Neural crest cell (in vitro differentiated cells): Measurements from ENCODE around the gene CRACR2B. TPM values are rescaled to one million over a fixed set of nuclear protein-coding genes. Genes with fewer than 3 reads are reported as not detected.

Experiments
- DNase-seq: peaks from one replicate; pipeline ENCODE4 v3.0.0; 2021; ENCODE audit warnings: low read depth, mixed read lengths, low spot score
- H3K27ac Mint-ChIP-seq: one replicate; pipeline ENCODE4 v1.8.0; 2021; ENCODE audit warnings: mild to moderate bottlenecking, mixed read lengths; ENCODE audit not compliant: unreplicated experiment
- H3K27me3 Mint-ChIP-seq: 2 replicates; pipeline ENCODE4 v1.8.0; 2021; ENCODE audit warnings: low read depth, mild to moderate bottlenecking, mixed read lengths
- H3K36me3 Mint-ChIP-seq: 2 replicates; pipeline ENCODE4 v1.8.0; 2021; ENCODE audit warnings: low read depth, mild to moderate bottlenecking, mixed read lengths
- H3K4me1 Mint-ChIP-seq: 2 replicates; pipeline ENCODE4 v1.8.0; 2021; ENCODE audit warnings: mixed read lengths
- H3K4me3 Mint-ChIP-seq: one replicate; pipeline ENCODE4 v1.8.0; 2021; ENCODE audit warnings: mild to moderate bottlenecking, mixed read lengths
- H3K9me3 Mint-ChIP-seq: 2 replicates; pipeline ENCODE4 v1.8.0; 2021; ENCODE audit warnings: mixed read lengths
- total RNA-seq: library from RNA; stranded (reverse); gene quantifications from 2 replicates; pipeline ENCODE4 v1.2.1, GENCODE V29; 2021
- TF ChIP-seq, protein P1 (sequence below): fragments of 200-600 bp; sonication (generic); conservative IDR thresholded peaks from 2 replicates; pipeline ENCODE4 v1.5.0; 2021; ENCODE audit warnings: antibody characterized with exemption, mild to moderate bottlenecking

Gene CRACR2B
- total RNA-seq, 1 donor from 2014 or later, result 2.7 TPM

- DNase-seq, result peak; percentile 64
- Mint-ChIP-seq H3K27ac (no peak overlapping the region), H3K4me3 (peak overlapping the region; percentile 89), H3K27me3 (peaks cover 15% of the 10 kb centered on the region), H3K9me3 (no peaks in the 10 kb centered on the region), H3K4me1 (peaks cover 18% of the 10 kb centered on the region), H3K36me3 (peaks cover 5% of the 10 kb centered on the region)
- TF ChIP-seq, protein P1, sequence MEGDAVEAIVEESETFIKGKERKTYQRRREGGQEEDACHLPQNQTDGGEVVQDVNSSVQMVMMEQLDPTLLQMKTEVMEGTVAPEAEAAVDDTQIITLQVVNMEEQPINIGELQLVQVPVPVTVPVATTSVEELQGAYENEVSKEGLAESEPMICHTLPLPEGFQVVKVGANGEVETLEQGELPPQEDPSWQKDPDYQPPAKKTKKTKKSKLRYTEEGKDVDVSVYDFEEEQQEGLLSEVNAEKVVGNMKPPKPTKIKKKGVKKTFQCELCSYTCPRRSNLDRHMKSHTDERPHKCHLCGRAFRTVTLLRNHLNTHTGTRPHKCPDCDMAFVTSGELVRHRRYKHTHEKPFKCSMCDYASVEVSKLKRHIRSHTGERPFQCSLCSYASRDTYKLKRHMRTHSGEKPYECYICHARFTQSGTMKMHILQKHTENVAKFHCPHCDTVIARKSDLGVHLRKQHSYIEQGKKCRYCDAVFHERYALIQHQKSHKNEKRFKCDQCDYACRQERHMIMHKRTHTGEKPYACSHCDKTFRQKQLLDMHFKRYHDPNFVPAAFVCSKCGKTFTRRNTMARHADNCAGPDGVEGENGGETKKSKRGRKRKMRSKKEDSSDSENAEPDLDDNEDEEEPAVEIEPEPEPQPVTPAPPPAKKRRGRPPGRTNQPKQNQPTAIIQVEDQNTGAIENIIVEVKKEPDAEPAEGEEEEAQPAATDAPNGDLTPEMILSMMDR, result peak; percentile 36
Measured at GRCh38 chr11:844693-845644, 17.2 kb downstream of the CRACR2B start.

GRCh38 chr11:845872-846495 lies 18.3 kb downstream of the CRACR2B start:
- Mint-ChIP-seq H3K36me3 (no peaks in the 10 kb centered on the region), H3K9me3 (no peaks in the 10 kb centered on the region), H3K27ac (no peak overlapping the region), H3K4me3 (peak overlapping the region; percentile 62), H3K4me1 (peaks cover 11% of the 10 kb centered on the region), H3K27me3 (peaks cover 20% of the 10 kb centered on the region)
- TF ChIP-seq, protein P1, result no peak
- no peak for DNase-seq

DNA sequence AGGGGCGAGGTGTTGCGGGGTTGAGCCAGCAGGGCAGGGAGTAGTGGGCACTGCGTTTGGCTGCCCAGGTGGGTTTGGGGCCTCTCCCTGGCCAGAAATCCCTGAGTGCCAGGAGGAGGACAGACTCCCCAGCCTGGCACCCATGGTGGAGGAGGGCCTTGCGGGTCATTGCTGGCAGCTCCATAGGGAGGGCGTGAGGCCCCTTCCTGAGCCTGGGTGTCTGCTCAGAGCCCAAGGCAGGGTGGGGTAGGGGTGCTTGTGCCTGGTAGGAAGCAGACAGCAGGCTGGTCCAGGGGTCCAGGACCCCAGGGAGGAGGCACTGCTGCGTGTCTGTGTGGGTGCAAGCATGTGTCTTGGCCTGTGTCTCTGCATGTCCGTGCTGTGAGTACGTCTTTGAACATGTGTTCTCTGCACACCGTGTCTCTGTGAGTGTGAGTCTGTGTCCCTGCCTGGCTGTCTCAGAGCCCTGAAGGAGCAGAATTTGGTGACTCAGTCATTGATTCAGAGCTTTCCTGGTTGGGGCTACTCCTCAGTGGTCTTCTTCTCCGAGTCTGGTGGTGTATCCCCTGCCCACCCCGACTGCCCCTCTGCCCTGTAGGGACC lies 18.9 kb downstream of the CRACR2B start:
- no peaks in the 10 kb centered on the region for H3K36me3 Mint-ChIP-seq
- DNase-seq, result no peak
- H3K4me1 Mint-ChIP-seq, result peaks cover 6% of the 10 kb centered on the region
- peaks cover 25% of the 10 kb centered on the region for H3K27me3 Mint-ChIP-seq
- no peak overlapping the region for H3K27ac Mint-ChIP-seq
- TF ChIP-seq, protein P1, result no peak
- peak overlapping the region; percentile 79 for H3K4me3 Mint-ChIP-seq
- no peaks in the 10 kb centered on the region for H3K9me3 Mint-ChIP-seq

- H3K4me1 Mint-ChIP-seq, result peaks cover 6% of the 10 kb centered on the region
- H3K36me3 Mint-ChIP-seq, result no peaks in the 10 kb centered on the region
- no peak for DNase-seq
Measured at GRCh38 chr11:847876-848275, 20.2 kb downstream of the CRACR2B start.

GRCh38 chr11:848380-848931 lies 20.7 kb downstream of the CRACR2B start:
- H3K27me3 Mint-ChIP-seq, result peaks cover 28% of the 10 kb centered on the region
- H3K9me3 Mint-ChIP-seq, result no peaks in the 10 kb centered on the region
- TF ChIP-seq, protein P1, result peak; percentile 72
- H3K36me3 Mint-ChIP-seq, result no peaks in the 10 kb centered on the region
- DNase-seq, result no peak
- no peak overlapping the region for H3K27ac Mint-ChIP-seq
- H3K4me1 Mint-ChIP-seq, result peaks cover 6% of the 10 kb centered on the region
- peak overlapping the region; percentile 72 for H3K4me3 Mint-ChIP-seq

More at GRCh38 chr11:847876-848275, 20.2 kb downstream of the CRACR2B start:
- H3K27ac Mint-ChIP-seq, result no peak overlapping the region
- H3K27me3 Mint-ChIP-seq, result peaks cover 31% of the 10 kb centered on the region
- H3K9me3 Mint-ChIP-seq, result no peaks in the 10 kb centered on the region
- H3K4me3 Mint-ChIP-seq, result no peak overlapping the region
- TF ChIP-seq, protein P1, result no peak
